ENCODE results near the gene MBNL1.
A peak's percentile ranks its signal among the peaks of the same experiment; 100 is the strongest.

The MBNL1 gene

GRCh38 chr3:152299249-152299976, 30.7 kb downstream of the MBNL1 start:
- peak; percentile 78 for DNase-seq

GRCh38 chr3:152300029-152300731, 31.5 kb downstream of the MBNL1 start:
- peak; percentile 53 for DNase-seq

GRCh38 chr3:152301745-152302181, 33.0 kb downstream of the MBNL1 start:
- peak; percentile 88 for DNase-seq

- DNase-seq, result peak; percentile 43
Observed at GRCh38 chr3:152302521-152303021, 33.8 kb downstream of the MBNL1 start.

GRCh38 chr3:152304160-152304559, 35.4 kb downstream of the MBNL1 start:
- DNase-seq, result no peak

- peak; percentile 80 for DNase-seq
Observed at GRCh38 chr3:152305075-152305474, 36.3 kb downstream of the MBNL1 start.

- no peak for DNase-seq
Observed at GRCh38 chr3:152307829-152308474, 39.2 kb downstream of the MBNL1 start.

- no peak for DNase-seq
Observed at GRCh38 chr3:152308475-152308844, 39.7 kb downstream of the MBNL1 start.

- DNase-seq, result no peak
Observed at GRCh38 chr3:152309031-152309430, 40.3 kb downstream of the MBNL1 start.

- DNase-seq, result no peak
Observed at GRCh38 chr3:152309535-152310307, 41.0 kb downstream of the MBNL1 start.

- DNase-seq, result no peak
Observed at GRCh38 chr3:152313430-152313829, 44.7 kb downstream of the MBNL1 start.

- no peak for DNase-seq
Observed at GRCh38 chr3:152313914-152314313, 45.2 kb downstream of the MBNL1 start.

- DNase-seq, result no peak
Observed at GRCh38 chr3:152314677-152315353, 46.1 kb downstream of the MBNL1 start.

- DNase-seq, result no peak
Observed at GRCh38 chr3:152315623-152316022, 46.9 kb downstream of the MBNL1 start.

GRCh38 chr3:152316318-152316717, 47.6 kb downstream of the MBNL1 start:
- peak; percentile 26 for DNase-seq

GRCh38 chr3:152317184-152317583, 48.5 kb downstream of the MBNL1 start:
- no peak for DNase-seq

- DNase-seq, result no peak
Observed at GRCh38 chr3:152317956-152318355, 49.2 kb downstream of the MBNL1 start.

GRCh38 chr3:152318512-152318911, 49.8 kb downstream of the MBNL1 start:
- DNase-seq, result no peak

GRCh38 chr3:152319256-152319655, 50.5 kb downstream of the MBNL1 start:
- no peak for DNase-seq

GRCh38 chr3:152319831-152320617, 51.3 kb downstream of the MBNL1 start:
- no peak for DNase-seq

GRCh38 chr3:152321200-152321954, 52.6 kb downstream of the MBNL1 start:
- no peak for DNase-seq

Measured in NCI-H82 (cell line).